Cardiac muscle cell (in vitro differentiated cells and primary cell): ENCODE data around the gene CCDC182. TPM values are rescaled to one million over a fixed set of nuclear protein-coding genes. Genes with fewer than 3 reads are reported as not detected.

Experiments
- DNase-seq, 2 donors: peaks; one replicate each; pipeline versions ENCODE4 v3.0.0 to v3.0.0-alpha.2; 2010 to 2017; ENCODE audit warnings: low read depth in 1 of 2, low spot score in 1 of 2
- H3K27ac ChIP-seq: fragments of 200-600 bp; sonication (generic); 2 replicates; pipeline ENCODE4 v1.5.1; 2016
- H3K27me3 ChIP-seq: fragments of 200-600 bp; sonication (generic); 2 replicates; pipeline ENCODE4 v1.6.0; 2016; ENCODE audit warnings: control low read depth
- H3K36me3 ChIP-seq: fragments of 200-600 bp; sonication (generic); 2 replicates; pipeline ENCODE4 v1.5.1; 2016; ENCODE audit warnings: control low read depth
- H3K4me1 ChIP-seq: fragments of 200-600 bp; sonication (generic); 2 replicates; pipeline ENCODE4 v1.8.1; 2017; ENCODE audit warnings: low read depth, mild to moderate bottlenecking, mixed run types
- H3K4me3 ChIP-seq: fragments of 200-600 bp; sonication (generic); 2 replicates; pipeline ENCODE4 v1.5.1; 2016; ENCODE audit warnings: mild to moderate bottlenecking
- H3K9me3 ChIP-seq: fragments of 200-600 bp; sonication (generic); 2 replicates; pipeline ENCODE4 v1.5.1; 2017; ENCODE audit warnings: low read depth, mild to moderate bottlenecking, control low read depth
- polyA plus RNA-seq: library from polyadenylated mRNA; unstranded; fragments of >200 nt; fragmentation: Nextera tagmentation; extraction: Ambion mirVana; gene quantifications from 2 replicates; pipeline ENCODE4 v1.2.1, GENCODE V29; 2016
- total RNA-seq: library from RNA; depleted of rRNA; stranded (reverse); fragments of >200 nt; gene quantifications from 2 replicates; pipeline ENCODE4 v1.2.3, GENCODE V29; 2016
- TF ChIP-seq, protein P1 (sequence below): IDR thresholded peaks from 2 replicates; pipeline ENCODE4 v1.5.1; 2012; ENCODE audit warnings: low read depth, mild to moderate bottlenecking, low read length

CCDC182 gene
- total and polyA plus RNA-seq, 2 experiments from 2014 or later = not detected

DNA sequence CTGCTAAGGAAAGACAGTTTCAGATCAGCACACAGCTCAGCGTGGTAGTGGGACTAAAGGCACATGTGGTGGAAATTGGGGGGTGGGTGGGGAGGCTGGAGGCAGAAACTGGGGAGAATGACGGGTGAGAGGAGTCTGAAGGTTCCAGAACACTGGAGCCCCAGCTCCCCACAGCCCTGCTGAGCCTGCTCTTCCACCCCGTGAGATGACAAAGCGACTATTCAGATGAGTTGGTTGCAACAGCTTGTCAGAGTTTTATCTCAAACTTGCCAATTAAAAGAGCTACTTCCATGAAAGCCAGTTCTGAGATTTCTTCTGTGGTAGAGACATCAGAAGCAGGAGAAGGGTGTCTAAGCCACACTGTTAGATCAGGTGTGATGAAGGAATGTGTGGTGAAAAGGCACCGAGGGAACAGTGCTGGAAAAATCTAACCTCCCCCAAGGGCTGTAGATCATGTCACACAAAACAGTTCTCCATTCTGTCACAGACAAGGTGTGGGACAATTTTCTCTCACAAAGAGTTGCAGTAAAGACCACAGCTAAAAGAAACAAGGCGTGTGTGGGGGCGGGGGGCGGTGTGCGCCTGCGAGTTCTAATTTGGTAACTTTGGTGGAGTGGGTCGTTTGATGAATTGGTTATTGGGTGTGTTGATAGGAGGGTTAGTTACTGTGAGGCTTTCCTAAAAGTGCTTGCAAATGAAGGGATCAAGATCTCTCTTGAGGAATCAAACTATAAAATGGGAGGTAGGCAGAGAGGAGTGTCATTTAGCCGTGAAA lies 39.0 kb downstream of the CCDC182 start:
- TF ChIP-seq, protein P1, sequence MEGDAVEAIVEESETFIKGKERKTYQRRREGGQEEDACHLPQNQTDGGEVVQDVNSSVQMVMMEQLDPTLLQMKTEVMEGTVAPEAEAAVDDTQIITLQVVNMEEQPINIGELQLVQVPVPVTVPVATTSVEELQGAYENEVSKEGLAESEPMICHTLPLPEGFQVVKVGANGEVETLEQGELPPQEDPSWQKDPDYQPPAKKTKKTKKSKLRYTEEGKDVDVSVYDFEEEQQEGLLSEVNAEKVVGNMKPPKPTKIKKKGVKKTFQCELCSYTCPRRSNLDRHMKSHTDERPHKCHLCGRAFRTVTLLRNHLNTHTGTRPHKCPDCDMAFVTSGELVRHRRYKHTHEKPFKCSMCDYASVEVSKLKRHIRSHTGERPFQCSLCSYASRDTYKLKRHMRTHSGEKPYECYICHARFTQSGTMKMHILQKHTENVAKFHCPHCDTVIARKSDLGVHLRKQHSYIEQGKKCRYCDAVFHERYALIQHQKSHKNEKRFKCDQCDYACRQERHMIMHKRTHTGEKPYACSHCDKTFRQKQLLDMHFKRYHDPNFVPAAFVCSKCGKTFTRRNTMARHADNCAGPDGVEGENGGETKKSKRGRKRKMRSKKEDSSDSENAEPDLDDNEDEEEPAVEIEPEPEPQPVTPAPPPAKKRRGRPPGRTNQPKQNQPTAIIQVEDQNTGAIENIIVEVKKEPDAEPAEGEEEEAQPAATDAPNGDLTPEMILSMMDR = no peak

DNA sequence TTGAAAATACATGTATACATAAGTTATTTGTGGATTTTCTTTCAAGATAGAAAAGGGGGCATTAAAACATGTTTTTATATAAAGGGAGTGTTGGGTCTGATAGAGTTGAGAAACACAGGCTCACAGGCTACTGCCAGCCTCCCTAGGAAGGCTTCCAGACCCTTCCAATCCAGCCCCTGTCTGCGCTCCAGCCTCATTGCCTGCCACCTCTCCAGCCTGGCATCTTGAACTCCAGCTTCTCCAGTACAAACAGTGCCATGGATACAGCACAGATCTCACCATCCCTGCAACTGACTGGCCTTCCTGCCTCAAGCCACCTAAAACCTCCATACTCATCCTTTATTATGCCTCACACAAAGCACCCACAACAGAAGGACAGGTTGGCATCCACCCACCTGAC lies 40.7 kb downstream of the CCDC182 start:
- Histone ChIP-seq H3K36me3 (no peaks in the 10 kb centered on the region), H3K27ac (no peak overlapping the region), H3K9me3 (no peaks in the 10 kb centered on the region), H3K27me3 (no peaks in the 10 kb centered on the region), H3K4me3 (no peak overlapping the region), H3K4me1 (peaks cover 17% of the 10 kb centered on the region)
- TF ChIP-seq, protein P1 = no peak
- DNase-seq = no peak

More for the DNA sequence above, 39.0 kb downstream of the CCDC182 start:
- Histone ChIP-seq H3K36me3 (no peaks in the 10 kb centered on the region), H3K9me3 (no peaks in the 10 kb centered on the region), H3K4me3 (no peak overlapping the region), H3K27me3 (no peaks in the 10 kb centered on the region), H3K27ac (no peak overlapping the region), H3K4me1 (peaks cover 17% of the 10 kb centered on the region)
- no peak for DNase-seq

DNA sequence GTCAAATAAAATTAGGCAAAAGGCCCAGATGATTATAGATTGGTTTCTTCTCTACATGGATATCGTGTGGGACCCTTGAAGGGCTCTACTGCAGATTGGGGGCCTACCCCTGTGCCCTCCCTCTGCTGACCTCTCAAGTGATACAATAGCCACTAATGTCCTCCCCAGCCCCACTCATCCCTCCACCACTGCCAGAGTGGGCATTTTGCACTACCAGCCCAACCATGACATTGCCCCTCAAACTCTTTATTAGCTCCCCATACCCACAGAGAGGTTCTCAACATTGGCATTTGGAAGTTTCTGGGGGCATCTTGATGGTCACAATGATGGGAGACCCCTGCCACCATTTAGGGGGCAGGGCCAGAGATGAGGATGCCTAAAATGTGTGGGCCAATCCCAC lies 41.8 kb downstream of the CCDC182 start:
- no peak overlapping the region for H3K4me3 ChIP-seq
- no peak for DNase-seq
- H3K4me1 ChIP-seq = peaks cover 18% of the 10 kb centered on the region
- no peaks in the 10 kb centered on the region for H3K9me3 ChIP-seq
- no peaks in the 10 kb centered on the region for H3K36me3 ChIP-seq
- TF ChIP-seq, protein P1 = no peak
- no peak overlapping the region for H3K27ac ChIP-seq
- H3K27me3 ChIP-seq = no peaks in the 10 kb centered on the region

DNA sequence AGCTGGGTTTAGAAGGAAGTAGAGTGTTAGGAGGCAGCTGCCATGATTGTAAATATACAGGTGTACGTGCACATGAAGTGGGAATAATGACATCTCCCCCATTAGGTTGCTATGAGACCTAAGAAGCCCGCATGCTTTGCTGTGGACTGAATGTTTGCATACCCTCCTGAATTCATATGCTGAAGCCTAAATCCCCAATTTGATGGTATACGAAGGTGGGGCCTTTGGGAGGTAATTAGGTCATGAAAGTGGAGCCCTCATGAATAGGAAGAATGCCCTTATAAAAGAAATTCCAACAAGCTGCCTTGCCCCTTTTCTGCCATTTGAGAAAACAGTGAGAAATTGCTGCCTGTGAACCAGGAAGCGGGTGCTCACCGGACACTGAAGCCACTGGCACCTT lies 44.0 kb downstream of the CCDC182 start:
- no peaks in the 10 kb centered on the region for H3K27me3 ChIP-seq
- H3K4me1 ChIP-seq = peaks cover 6% of the 10 kb centered on the region
- H3K27ac ChIP-seq = no peak overlapping the region
- no peak overlapping the region for H3K4me3 ChIP-seq
- no peak for DNase-seq
- no peaks in the 10 kb centered on the region for H3K9me3 ChIP-seq
- no peaks in the 10 kb centered on the region for H3K36me3 ChIP-seq
- TF ChIP-seq, protein P1 = no peak

DNA sequence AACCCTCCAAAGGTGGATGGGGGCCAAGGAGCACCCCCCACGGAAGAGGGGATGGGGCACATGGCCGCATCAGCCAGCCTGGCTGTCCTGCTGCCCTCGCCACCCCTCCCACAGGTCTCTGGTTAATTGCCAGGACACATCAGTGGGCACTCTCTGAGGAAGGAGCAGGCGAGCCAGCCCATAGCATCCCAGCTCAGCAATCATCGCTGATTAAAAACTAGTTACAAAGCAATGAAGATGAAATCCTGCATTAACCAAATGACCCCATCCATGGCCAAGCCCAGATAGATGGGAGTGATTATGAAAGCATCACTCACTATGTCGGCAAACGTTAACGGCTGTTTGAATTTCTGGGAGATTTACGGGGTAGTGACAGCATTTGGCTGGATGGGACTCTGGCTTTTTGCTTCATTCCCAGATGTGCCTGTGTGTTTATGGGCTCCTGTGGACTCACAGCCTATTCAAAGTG lies 45.3 kb downstream of the CCDC182 start:
- no peaks in the 10 kb centered on the region for H3K27me3 ChIP-seq
- TF ChIP-seq, protein P1 = no peak
- DNase-seq = no peak

More for the DNA sequence above, 45.3 kb downstream of the CCDC182 start:
- Histone ChIP-seq H3K36me3 (no peaks in the 10 kb centered on the region), H3K4me3 (no peak overlapping the region), H3K27ac (no peak overlapping the region), H3K4me1 (peaks cover 6% of the 10 kb centered on the region), H3K9me3 (no peaks in the 10 kb centered on the region)
